Astrocyte of the spinal cord (primary cell): ENCODE measurements around the gene C22orf23.

Source experiments
- DNase-seq: peaks from one replicate; pipeline ENCODE4 v3.0.0; 2011; ENCODE audit warnings: low read depth, low spot score
- H3K4me3 ChIP-seq: 2 replicates; pipeline ENCODE4 v1.5.1; 2011; ENCODE audit warnings: low read depth, mild to moderate bottlenecking, low read length, moderate library complexity
- CTCF ChIP-seq: IDR thresholded peaks from 2 replicates; pipeline ENCODE4 v1.5.1; 2012; ENCODE audit warnings: low read depth, mild to moderate bottlenecking, low read length, inconsistent platforms
- in situ Hi-C: cut with HindIII; loops from 2 replicates; pipeline ENCODE4 v1.10.0; 2017; ENCODE audit warnings: low sequenced_read_pairs

Gene C22orf23

GRCh38 chr22:37989146-37990045 lies 36.0 kb upstream of the C22orf23 start:
- H3K4me3 ChIP-seq = no peak overlapping the region
- TF ChIP-seq CTCF = no peak
- DNase-seq = no peak
- in situ Hi-C loops = no loop called here

DNA sequence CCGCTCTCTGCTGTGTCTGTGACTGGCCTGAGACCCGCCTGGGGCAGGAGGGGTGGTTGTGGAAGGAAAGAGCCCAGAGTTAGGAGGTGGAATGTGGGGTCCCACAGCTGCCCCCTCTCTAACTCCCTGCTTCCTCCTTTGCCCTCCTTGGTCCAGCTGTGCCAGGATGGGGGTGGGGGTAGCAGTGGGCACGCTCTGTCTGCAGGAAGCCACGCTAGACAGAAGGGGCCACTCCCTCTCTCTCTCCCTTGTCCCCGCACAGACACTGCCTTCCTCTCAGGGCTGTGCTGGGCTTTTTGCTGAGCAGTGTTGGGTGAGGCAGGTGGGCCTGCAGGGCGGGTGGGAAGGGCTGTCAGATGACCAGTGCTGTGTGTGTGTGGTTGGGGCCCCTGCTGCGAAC lies 33.0 kb upstream of the C22orf23 start:
- H3K4me3 ChIP-seq = no peak overlapping the region
- in situ Hi-C loops = no loop called here
- no peak for DNase-seq
- no peak for TF ChIP-seq CTCF

DNA sequence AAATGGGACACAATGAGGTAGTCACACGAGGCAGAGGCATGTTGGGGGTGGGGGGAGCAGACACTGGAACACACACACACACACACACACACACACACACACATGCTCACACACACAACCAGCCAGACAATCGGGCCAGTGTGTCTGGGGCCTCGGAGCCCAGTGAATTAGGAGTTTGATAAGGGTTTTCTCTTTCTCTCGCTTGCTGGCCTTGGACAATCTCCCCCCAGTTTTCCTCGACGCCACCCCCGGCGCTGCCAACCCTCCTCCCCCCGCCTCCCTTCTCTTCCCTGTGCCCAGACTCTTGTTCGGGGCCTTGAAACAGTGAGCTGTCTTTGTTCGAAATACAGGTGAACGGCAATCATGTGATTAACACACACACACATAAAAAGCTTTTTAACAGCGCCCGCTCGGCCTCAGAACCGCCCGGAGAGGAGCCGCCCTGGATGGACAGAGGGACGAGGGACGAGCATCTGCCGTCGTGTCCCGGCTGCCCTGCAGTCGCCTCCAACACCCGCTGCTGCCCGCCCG lies 32.4 kb upstream of the C22orf23 start:
- no peak for TF ChIP-seq CTCF
- H3K4me3 ChIP-seq = no peak overlapping the region
- in situ Hi-C loops = no loop called here

DNA sequence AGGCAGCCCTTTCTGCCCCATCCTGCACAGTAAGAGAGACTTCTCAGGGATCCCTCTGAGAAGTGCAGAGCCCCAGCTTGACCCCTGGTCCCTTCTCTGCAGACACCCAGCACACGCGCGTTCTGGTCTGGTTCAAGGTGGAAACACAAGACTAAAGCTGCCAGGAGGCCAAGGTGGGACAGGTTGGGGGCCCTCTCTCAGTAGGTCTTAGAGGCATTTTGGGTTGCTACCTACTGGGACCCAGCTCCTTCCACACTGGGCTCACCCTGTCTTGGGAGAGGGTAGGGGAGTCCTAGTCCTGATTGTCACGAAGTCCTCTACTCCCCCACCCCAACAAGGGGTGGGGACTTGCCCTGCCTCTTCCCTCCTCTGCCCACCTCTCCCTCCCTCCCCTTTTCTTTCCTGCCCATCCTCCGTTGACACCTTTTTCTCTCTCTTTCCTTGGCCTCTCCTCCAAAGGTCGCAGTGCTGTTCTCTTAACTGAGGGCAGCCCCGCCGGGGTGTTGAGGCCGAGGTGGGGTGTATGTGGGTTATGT lies 31.7 kb upstream of the C22orf23 start:
- in situ Hi-C loops = no loop called here
- TF ChIP-seq CTCF = no peak
- H3K4me3 ChIP-seq = no peak overlapping the region
- DNase-seq = no peak

More for the DNA sequence above, 32.4 kb upstream of the C22orf23 start:
- no peak for DNase-seq

DNA sequence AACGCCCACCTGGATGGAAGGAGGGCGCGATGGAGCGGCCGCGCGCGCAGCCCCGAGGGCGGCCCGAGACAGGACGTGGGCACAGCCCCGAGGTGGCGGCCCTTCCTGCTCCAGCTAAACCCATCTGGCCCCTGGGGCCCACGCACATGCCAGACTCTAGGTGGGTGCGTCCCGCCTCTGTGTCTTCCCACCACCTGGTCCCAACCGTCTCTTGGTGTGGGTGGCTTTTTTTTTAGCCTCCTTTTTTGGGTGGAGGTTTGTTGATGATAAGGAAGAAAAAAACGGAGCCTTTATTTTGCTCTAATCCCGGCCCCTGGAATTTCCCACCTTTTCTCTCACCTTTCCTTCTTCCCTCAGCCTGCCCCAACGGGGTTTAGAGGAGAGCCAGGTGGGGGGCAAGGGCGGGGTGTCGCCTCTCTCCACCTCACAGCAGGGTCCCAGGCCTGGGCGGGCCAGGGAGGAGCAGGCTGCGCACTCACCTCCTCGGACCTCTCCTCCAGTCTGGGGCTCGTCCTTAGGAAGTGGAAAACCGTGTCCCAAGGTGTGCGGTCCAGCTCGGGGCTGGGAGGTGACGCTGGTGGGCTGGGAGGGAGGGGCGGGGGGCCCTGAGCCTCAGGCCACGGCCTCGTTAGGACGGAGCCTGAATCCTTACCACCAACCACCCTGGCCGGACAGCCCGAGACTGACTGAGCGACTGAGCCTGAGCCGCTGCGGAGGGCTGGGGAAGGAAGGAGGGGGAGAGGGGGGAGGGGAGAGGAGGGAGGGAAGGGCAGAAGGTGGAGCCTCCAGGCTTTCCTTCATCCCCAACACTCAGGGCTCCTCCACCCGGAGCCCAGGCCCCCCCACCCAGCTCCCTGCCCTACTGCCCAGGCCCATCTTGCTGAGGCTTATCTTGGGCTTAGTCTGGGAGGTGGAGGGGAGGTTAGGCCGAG lies 30.7 kb upstream of the C22orf23 start, which contains the start of gene SOX10:
SOX10 (minus strand) TSS at position 696 of the 932 bp plus-strand sequence. CDS start 771 bp downstream, outside the sequence.
- DNase-seq = no peak
- in situ Hi-C loops = no loop called here
- H3K4me3 ChIP-seq = no peak within 1 kb of the TSS
- TF ChIP-seq CTCF = no peak
